Breast epithelium (tissue), 4 donors: ENCODE data around the gene TERB2. TPM values are rescaled to one million over a fixed set of nuclear protein-coding genes. Genes with fewer than 3 reads are reported as not detected.
"Not testable (repeated sequence)": the region's sequence is repeated elsewhere in the genome, so short reads cannot be mapped to it uniquely, and the experiment has no call there.

ENCODE experiments used
- DNase-seq, 2 donors: peaks; one replicate each; pipeline ENCODE4 v3.0.0-alpha.2; 2019; ENCODE audit warnings: low spot score in 2 of 2
- H3K27ac ChIP-seq, 2 donors: fragments of 200-600 bp; sonication (generic) in 1 of 2; one replicate each; pipeline ENCODE4 v1.5.1; 2016 to 2019; ENCODE audit warnings: mild to moderate bottlenecking in 1 of 2
- H3K27me3 ChIP-seq, 2 donors: fragments of 200-600 bp; sonication (generic) in 1 of 2; one replicate each; pipeline versions ENCODE4 v1.5.1 to v1.6.0; 2017 to 2019; ENCODE audit warnings: control low read depth in 1 of 2, mild to moderate bottlenecking in 1 of 2
- H3K36me3 ChIP-seq: fragments of 200-600 bp; one replicate; pipeline ENCODE4 v1.5.1; 2019
- H3K4me1 ChIP-seq, 2 donors: fragments of 200-600 bp; sonication (generic); one replicate each; pipeline ENCODE4 v1.5.1; 2016 to 2019; ENCODE audit warnings: control low read depth in 1 of 2
- H3K4me3 ChIP-seq, 3 donors: fragments of 200-600 bp; sonication (generic); 1 replicate in 2 of 3; 2 replicates in 1 of 3; pipeline ENCODE4 v1.5.1; 2016 to 2019; ENCODE audit warnings: mild to moderate bottlenecking in 3 of 3, moderate library complexity in 2 of 3
- H3K9me3 ChIP-seq, 2 donors: fragments of 200-600 bp; sonication (generic) in 1 of 2; one replicate each; pipeline ENCODE4 v1.5.1; 2016 to 2019; ENCODE audit warnings: control low read depth in 1 of 2
- CTCF ChIP-seq, 3 donors: fragments of 450-650 bp; IDR thresholded peaks; one replicate each; pipeline ENCODE4 v1.5.1; 2016 to 2017; ENCODE audit warnings: antibody characterized with exemption in 3 of 3, mild to moderate bottlenecking in 3 of 3, moderate library complexity in 3 of 3
- POLR2A ChIP-seq: fragments of 450-650 bp; IDR thresholded peaks from one replicate; pipeline ENCODE4 v1.6.1; 2016; ENCODE audit warnings: antibody characterized with exemption, mild to moderate bottlenecking, moderate library complexity
- POLR2AphosphoS5 ChIP-seq, 3 donors: sonication (generic); formaldehyde crosslinking; IDR thresholded peaks; one replicate each; pipeline ENCODE4 v1.6.1; 2017; ENCODE audit warnings: antibody characterized with exemption in 3 of 3
- intact Hi-C: fragments of 100-400 bp; cut with DNase I; formaldehyde crosslinking; loops from one replicate; pipeline ENCODE4 v1.15.1; 2023; ENCODE audit warnings: low total_unique reads
- total RNA-seq, 3 donors: library from RNA; depleted of rRNA; stranded (reverse); fragments of >200 nt; gene quantifications; one replicate each; pipeline ENCODE4 v1.1.0, GENCODE V29; 2016

Gene TERB2
- total RNA-seq, 3 donors from 2014 or later, result not detected

GRCh38 chr15:44999105-44999504 is 42.6 kb downstream of the TERB2 start:
- no peak for TF ChIP-seq CTCF (IDR thresholded peaks at IDR 0.05)
- no peak for TF ChIP-seq POLR2AphosphoS5 (IDR thresholded peaks at IDR 0.05)
- TF ChIP-seq POLR2A, result no peak
- Histone ChIP-seq H3K27me3 (no peaks in the 10 kb centered on the region), H3K4me3 (no peak overlapping the region), H3K9me3 (no peaks in the 10 kb centered on the region), H3K36me3 (no peaks in the 10 kb centered on the region), H3K4me1 (no peaks in the 10 kb centered on the region), H3K27ac (no peak overlapping the region)
- intact Hi-C loops, result no loop called here
- DNase-seq, result no peak

DNA sequence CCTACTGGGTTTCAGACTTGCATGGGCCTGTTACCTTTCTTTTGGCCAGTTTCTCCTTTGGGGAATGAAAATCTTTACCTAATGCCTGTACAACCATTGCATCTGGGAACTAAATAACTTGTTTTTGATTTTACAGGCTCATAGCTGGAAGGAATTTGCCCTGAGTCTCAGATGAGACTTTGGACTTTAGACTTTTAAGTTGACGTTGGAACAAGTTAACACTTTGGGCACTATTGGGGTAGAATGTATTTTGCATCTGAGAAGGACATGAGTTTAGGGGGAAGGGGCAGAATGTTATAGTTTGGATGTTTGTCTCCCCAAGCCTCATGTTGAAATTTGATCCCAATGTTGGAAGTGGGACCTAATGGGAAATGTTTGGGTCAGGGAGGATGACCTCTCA is 44.7 kb downstream of the TERB2 start:
- H3K36me3 ChIP-seq, DNase-seq, H3K9me3 ChIP-seq, H3K4me1 ChIP-seq, H3K4me3 ChIP-seq, intact Hi-C loops, H3K27ac ChIP-seq, H3K27me3 ChIP-seq: not testable (repeated sequence)

- H3K27me3 ChIP-seq, DNase-seq, H3K27ac ChIP-seq, H3K36me3 ChIP-seq, intact Hi-C loops, H3K9me3 ChIP-seq, H3K4me1 ChIP-seq, H3K4me3 ChIP-seq: not testable (repeated sequence)
Observed at GRCh38 chr15:45003731-45004410, 47.4 kb downstream of the TERB2 start.

DNA sequence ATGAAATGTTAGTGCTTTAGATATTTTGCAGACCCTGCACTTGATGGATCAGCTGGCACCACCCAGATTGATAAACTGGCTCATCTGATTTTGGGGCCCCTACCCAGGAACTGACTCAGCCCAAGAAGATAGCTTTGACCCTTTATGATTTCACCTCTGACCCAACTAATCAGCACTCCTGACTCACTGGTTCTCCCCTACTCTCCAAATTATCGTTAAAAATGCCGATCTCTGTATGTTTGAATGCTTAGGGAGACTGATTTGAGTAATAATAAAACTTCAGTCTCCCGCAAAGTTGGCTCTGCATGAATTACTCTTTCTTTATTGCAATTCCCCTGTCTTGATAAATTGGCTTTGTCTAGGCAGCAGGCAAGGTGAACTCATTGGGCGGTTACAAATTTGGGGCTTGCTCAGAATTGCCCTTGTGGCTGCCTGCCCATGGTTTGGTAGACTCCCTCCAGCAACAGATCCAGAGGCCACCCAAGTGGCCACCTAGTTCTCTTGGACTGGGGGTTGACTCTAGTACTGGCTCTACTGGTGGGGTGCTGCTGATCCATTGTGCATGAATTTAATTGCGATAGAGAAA is 48.2 kb downstream of the TERB2 start:
- H3K4me3 ChIP-seq, intact Hi-C loops, DNase-seq, H3K27ac ChIP-seq, H3K4me1 ChIP-seq, H3K36me3 ChIP-seq, H3K27me3 ChIP-seq, H3K9me3 ChIP-seq: not testable (repeated sequence)

GRCh38 chr15:45009046-45009445 is 52.6 kb downstream of the TERB2 start:
- intact Hi-C loops, result no loop called here
- Histone ChIP-seq H3K4me3 (no peak overlapping the region), H3K4me1 (no peaks in the 10 kb centered on the region), H3K9me3 (no peaks in the 10 kb centered on the region), H3K27me3 (no peaks in the 10 kb centered on the region), H3K27ac (no peak overlapping the region), H3K36me3 (no peaks in the 10 kb centered on the region)
- no peak for DNase-seq
- TF ChIP-seq CTCF (IDR thresholded peaks at IDR 0.05) (no peak), POLR2AphosphoS5 (IDR thresholded peaks at IDR 0.05) (no peak), POLR2A (no peak)

- H3K27ac ChIP-seq, H3K4me3 ChIP-seq, intact Hi-C loops, DNase-seq, H3K36me3 ChIP-seq, H3K4me1 ChIP-seq, H3K27me3 ChIP-seq, H3K9me3 ChIP-seq: not testable (repeated sequence)
Observed at GRCh38 chr15:45015114-45015513, 58.6 kb downstream of the TERB2 start.

- H3K27me3 ChIP-seq, H3K27ac ChIP-seq, intact Hi-C loops, H3K4me3 ChIP-seq, H3K36me3 ChIP-seq, H3K4me1 ChIP-seq, DNase-seq, H3K9me3 ChIP-seq: not testable (repeated sequence)
Observed at GRCh38 chr15:45020222-45020900, 63.9 kb downstream of the TERB2 start.

- H3K4me1 ChIP-seq, H3K27ac ChIP-seq, H3K27me3 ChIP-seq, DNase-seq, intact Hi-C loops, H3K9me3 ChIP-seq, H3K4me3 ChIP-seq, H3K36me3 ChIP-seq: not testable (repeated sequence)
Observed at GRCh38 chr15:45020901-45021259, 64.4 kb downstream of the TERB2 start.
